ENCODE data around the gene TNFAIP8L2. TPM values are rescaled to one million over a fixed set of nuclear protein-coding genes. Genes with fewer than 3 reads are reported as not detected.

Gene TNFAIP8L2
- total and polyA plus RNA-seq, 2 of the 8 experiments (the other 6 are each of a cell fraction or from before 2014, with no cell fraction given) = not detected

- TF ChIP-seq EP300 (IDR thresholded peaks at IDR 0.05; ENCODE audit: borderline replicate concordance in 1 of 2, low read depth in 2 of 2, low read length in 2 of 2) (no peak), RNF2 (IDR thresholded peaks at IDR 0.05; ENCODE audit: borderline replicate concordance, low read depth, low read length, missing control alignments, poor library complexity, severe bottlenecking) (no peak), TCF12 (IDR thresholded peaks at IDR 0.05; ENCODE audit: low read depth, low read length) (no peak), SIX5 (IDR thresholded peaks at IDR 0.05; ENCODE audit: low read depth, low read length) (no peak), TAF1 (IDR thresholded peaks at IDR 0.05; ENCODE audit: low read depth, low read length) (peak; percentile 74), NRF1 (IDR thresholded peaks at IDR 0.05; ENCODE audit: low read depth, low read length) (peak; percentile 96), HDAC2 (IDR thresholded peaks at IDR 0.05; ENCODE audit: borderline replicate concordance in 1 of 2, low read depth in 2 of 2, low read length in 2 of 2) (peak in 1 of 2 experiments; percentile 79; a peak in 2 of 4 replicates), FOSL1 (IDR thresholded peaks at IDR 0.05; ENCODE audit: insufficient read depth, low read depth, low read length) (no peak), EGR1 (IDR thresholded peaks at IDR 0.05; ENCODE audit: borderline replicate concordance, low read depth, low read length) (no peak), TAF7 (optimal IDR thresholded peaks at IDR 0.05; ENCODE audit: borderline replicate concordance, low read depth, low read length) (peak; percentile 13), RXRA (IDR thresholded peaks at IDR 0.05; ENCODE audit: insufficient read depth, low read depth, low read length) (no peak), SIN3A (conservative IDR thresholded peaks at IDR 0.05 in 1 of 2, IDR thresholded peaks at IDR 0.05 in 1 of 2; ENCODE audit: low read depth in 1 of 2, low read length in 2 of 2) (peak in 1 of 2 experiments; percentile 19; a peak in 1 of 4 replicates), MAX (IDR thresholded peaks at IDR 0.05) (peak; percentile 60; the same call in 1 of the 2 replicates), BRCA1 (IDR thresholded peaks at IDR 0.05; ENCODE audit: low read depth, low read length) (no peak), TBP (IDR thresholded peaks at IDR 0.05; ENCODE audit: low read depth, low read length) (peak; percentile 54), CHD2 (IDR thresholded peaks at IDR 0.05; ENCODE audit: low read length) (no peak), EZH2 (IDR thresholded peaks at IDR 0.05; ENCODE audit: low read depth, low read length, severe bottlenecking) (no peak), POU5F1 (IDR thresholded peaks at IDR 0.05; ENCODE audit: low read depth, low read length) (no peak), CBX5 (IDR thresholded peaks at IDR 0.05; ENCODE audit: low read depth, low read length) (no peak), SIRT6 (IDR thresholded peaks at IDR 0.05; ENCODE audit: low read length) (no peak), JUND (IDR thresholded peaks at IDR 0.05; ENCODE audit: low read length) (no peak), SRF (IDR thresholded peaks at IDR 0.05; ENCODE audit: low read depth, low read length) (no peak), CREB1 (IDR thresholded peaks at IDR 0.05) (no peak), CHD1 (IDR thresholded peaks at IDR 0.05; ENCODE audit: low read depth, low read length) (no peak)
Measured at GRCh38 chr1:151198254-151199127, 42.0 kb downstream of the TNFAIP8L2 start, which contains the start of gene PIP5K1A (continued).

Measured in H1 (cell line).